Astrocyte of the spinal cord (primary cell): ENCODE data around the gene RPIA.
"Not testable (repeated sequence)": the region's sequence is repeated elsewhere in the genome, so short reads cannot be mapped to it uniquely, and the experiment has no call there.

Source experiments
- DNase-seq: peaks from one replicate; pipeline ENCODE4 v3.0.0; 2011; ENCODE audit warnings: low read depth, low spot score
- H3K4me3 ChIP-seq: 2 replicates; pipeline ENCODE4 v1.5.1; 2011; ENCODE audit warnings: low read depth, mild to moderate bottlenecking, low read length, moderate library complexity
- in situ Hi-C: cut with HindIII; loops from 2 replicates; pipeline ENCODE4 v1.10.0; 2017; ENCODE audit warnings: low sequenced_read_pairs
- TF ChIP-seq, protein P1 (sequence below): IDR thresholded peaks from 2 replicates; pipeline ENCODE4 v1.5.1; 2012; ENCODE audit warnings: low read depth, mild to moderate bottlenecking, low read length, inconsistent platforms

RPIA gene

GRCh38 chr2:88753833-88754584, 62.5 kb downstream of the RPIA start:
- no peak overlapping the region for H3K4me3 ChIP-seq
- in situ Hi-C loops = no loop called here
- DNase-seq = peak; percentile 16
- TF ChIP-seq, protein P1, sequence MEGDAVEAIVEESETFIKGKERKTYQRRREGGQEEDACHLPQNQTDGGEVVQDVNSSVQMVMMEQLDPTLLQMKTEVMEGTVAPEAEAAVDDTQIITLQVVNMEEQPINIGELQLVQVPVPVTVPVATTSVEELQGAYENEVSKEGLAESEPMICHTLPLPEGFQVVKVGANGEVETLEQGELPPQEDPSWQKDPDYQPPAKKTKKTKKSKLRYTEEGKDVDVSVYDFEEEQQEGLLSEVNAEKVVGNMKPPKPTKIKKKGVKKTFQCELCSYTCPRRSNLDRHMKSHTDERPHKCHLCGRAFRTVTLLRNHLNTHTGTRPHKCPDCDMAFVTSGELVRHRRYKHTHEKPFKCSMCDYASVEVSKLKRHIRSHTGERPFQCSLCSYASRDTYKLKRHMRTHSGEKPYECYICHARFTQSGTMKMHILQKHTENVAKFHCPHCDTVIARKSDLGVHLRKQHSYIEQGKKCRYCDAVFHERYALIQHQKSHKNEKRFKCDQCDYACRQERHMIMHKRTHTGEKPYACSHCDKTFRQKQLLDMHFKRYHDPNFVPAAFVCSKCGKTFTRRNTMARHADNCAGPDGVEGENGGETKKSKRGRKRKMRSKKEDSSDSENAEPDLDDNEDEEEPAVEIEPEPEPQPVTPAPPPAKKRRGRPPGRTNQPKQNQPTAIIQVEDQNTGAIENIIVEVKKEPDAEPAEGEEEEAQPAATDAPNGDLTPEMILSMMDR = no peak

- no peak overlapping the region for H3K4me3 ChIP-seq
- in situ Hi-C loops = no loop called here
- no peak for DNase-seq
- TF ChIP-seq, protein P1 = no peak
Observed at GRCh38 chr2:88754585-88755320, 63.3 kb downstream of the RPIA start.

- in situ Hi-C loops = no loop called here
- DNase-seq = no peak
Observed at GRCh38 chr2:88755836-88756235, 64.4 kb downstream of the RPIA start.

GRCh38 chr2:88757025-88757424, 65.6 kb downstream of the RPIA start:
- no peak overlapping the region for H3K4me3 ChIP-seq
- in situ Hi-C loops = no loop called here
- DNase-seq = no peak
- TF ChIP-seq, protein P1 = no peak

More at GRCh38 chr2:88755836-88756235, 64.4 kb downstream of the RPIA start:
- TF ChIP-seq, protein P1 = no peak
- H3K4me3 ChIP-seq = no peak overlapping the region

DNA sequence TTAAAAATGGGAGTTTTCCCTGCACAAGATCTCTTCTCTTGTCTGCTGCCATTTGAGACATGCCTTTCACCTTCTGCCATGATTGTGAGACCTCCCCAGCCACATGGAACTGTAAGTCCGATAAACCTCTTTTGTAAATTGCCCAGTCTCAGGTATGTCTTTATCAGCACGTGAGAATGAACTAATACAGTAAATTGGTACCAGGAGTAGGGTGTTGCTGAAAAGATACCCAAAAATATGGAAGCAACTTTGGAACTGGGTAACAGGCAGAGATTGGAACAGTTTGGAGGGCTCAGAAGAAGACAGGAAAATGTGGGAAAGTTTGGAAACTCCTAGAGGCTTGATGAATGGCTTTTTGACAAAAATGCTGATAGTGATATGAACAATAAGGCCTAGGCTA, 67.2 kb downstream of the RPIA start:
- in situ Hi-C loops, DNase-seq, H3K4me3 ChIP-seq: not testable (repeated sequence)

DNA sequence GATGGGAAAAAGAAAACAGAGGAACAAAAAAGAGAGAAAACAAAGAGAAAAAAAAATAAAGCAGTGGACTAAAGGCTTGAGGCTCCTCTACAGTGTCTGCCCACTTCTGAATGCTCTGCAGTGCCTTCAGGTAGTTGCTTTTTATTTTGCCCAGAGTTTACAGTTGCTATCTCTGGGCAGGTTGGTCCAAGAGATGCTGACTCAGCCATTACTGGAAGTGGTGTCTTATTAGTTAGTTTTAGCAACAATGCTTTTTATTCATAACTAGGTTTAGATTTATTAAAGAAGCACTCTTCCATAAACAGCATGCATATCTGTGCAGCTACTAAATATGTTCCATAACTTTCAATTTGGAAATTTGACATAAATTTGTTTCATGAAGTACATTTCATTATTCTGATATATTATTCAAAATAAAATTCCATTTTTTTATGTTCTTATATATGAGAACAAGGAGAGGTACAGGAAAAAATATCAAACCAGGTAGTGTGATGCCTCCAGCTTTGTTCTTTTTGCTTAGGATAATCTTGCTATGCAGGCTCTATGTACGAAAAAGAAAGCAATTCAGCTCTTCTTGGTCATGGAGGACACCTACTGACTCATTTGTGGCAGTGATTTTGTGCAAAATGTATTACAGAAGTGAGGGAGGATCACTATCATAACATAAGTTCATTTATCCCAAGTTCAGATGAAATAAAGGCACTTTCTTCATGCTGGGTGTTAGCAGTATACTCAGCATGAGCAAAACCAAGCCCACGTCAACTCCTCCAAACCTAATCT, 69.5 kb downstream of the RPIA start:
- TF ChIP-seq, protein P1 = no peak
- no peak for DNase-seq
- H3K4me3 ChIP-seq = no peak overlapping the region
- in situ Hi-C loops = no loop called here
